ENCODE results near the gene URAD.

URAD gene

DNA sequence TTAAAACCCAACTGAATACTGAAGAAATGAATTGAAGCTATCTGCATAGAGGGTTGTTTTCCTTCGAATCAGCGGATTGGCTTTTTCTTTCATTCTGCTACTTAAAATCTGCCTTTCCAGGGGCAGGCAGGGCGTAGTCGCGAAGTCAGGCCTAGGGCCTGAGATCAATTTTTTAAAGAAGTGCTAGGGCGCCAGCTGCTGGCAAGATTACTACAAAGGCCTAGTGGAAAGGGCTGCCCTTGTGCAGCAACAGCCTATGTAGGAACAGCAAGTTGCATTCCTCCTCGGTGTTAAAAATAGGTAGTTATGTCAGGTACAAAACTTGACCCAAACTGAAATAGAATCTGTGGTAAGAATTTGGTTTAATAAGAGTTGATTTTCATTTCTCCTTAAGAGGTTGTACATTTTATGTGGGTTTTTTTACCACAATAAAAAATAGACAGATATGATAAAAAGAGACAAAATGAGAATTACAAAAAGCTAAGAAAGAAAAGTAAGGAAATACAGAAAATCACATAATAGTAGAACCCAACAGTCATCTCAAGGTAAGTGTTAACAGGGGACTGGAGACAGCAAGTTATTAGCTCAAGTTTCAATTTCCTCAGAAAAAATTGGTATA is 9.5 kb upstream of the URAD start:
- H3K9me3 ChIP-seq (ENCODE audit: control insufficient read depth, low read length) = no peaks in the 10 kb centered on the region
- peak overlapping the region; percentile 19 for H3K27ac ChIP-seq (ENCODE audit: low read depth, low read length, severe bottlenecking)
- no peaks in the 10 kb centered on the region for H3K36me3 ChIP-seq (ENCODE audit: control insufficient read depth, insufficient read depth, low read length)
- no peaks in the 10 kb centered on the region for H3K4me1 ChIP-seq (ENCODE audit: control insufficient read depth, insufficient read depth, low read length, poor library complexity, severe bottlenecking)
- WGBS, 2 experiments (ENCODE audit: insufficient coverage in 2 of 2) = 24 to 31% methylated on average over 5 of the region's 7 CpGs
- no peak overlapping the region for H3K4me3 ChIP-seq (ENCODE audit: extremely low read depth, insufficient read depth, low read length, poor library complexity, severe bottlenecking)

DNA sequence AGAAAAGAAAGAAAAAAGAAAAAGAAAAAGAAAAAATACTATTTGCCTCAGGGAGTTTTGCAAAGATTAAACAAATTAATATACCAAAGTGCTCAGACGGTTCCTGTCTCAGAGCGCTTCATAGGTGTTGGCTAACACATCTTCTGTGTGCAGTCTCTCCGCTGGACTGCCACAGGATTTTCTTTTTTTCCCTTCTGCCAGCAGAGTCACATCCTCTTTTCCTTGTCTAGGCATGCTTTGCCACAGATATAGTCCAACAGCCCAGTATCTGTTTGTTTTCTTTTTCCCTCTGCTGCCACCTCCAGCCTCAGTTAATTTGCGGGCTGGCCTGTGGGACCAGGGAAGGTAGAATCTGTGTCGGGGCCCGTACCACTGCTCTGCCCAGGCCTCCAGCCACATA is 3.4 kb upstream of the URAD start:
- H3K4me3 ChIP-seq (ENCODE audit: extremely low read depth, insufficient read depth, low read length, poor library complexity, severe bottlenecking) = no peak overlapping the region
- H3K36me3 ChIP-seq (ENCODE audit: control insufficient read depth, insufficient read depth, low read length) = no peaks in the 10 kb centered on the region
- 90 to 97% methylated on average over 3 to 4 of the region's 6 CpGs for WGBS, 2 experiments (ENCODE audit: insufficient coverage in 2 of 2)
- no peaks in the 10 kb centered on the region for H3K4me1 ChIP-seq (ENCODE audit: control insufficient read depth, insufficient read depth, low read length, poor library complexity, severe bottlenecking)
- no peaks in the 10 kb centered on the region for H3K9me3 ChIP-seq (ENCODE audit: control insufficient read depth, low read length)
- no peak overlapping the region for H3K27ac ChIP-seq (ENCODE audit: low read depth, low read length, severe bottlenecking)

DNA sequence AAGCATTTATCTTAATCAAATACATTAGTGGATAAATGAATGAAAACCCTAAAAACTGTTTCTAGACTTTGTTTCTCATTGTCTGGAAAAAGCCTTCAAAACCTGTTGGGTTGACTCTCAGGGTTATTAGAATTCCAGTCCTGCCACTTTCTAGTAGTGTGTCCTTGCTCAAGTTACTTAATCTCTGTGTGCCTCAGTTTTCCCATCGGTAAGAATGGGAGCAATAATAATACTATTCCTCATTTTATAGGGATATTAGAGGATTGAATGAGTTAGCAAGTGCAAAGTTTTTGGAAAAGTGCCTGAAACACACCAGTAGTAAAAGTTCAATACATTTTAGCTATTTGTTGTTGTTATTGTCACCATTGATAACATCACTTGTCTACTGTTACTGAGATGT is 2.9 kb downstream of the URAD start:
- no CpG with 5 or more reads among the region's 1 CpG for WGBS, 2 experiments (ENCODE audit: insufficient coverage in 2 of 2)
- no peak overlapping the region for H3K4me3 ChIP-seq (ENCODE audit: extremely low read depth, insufficient read depth, low read length, poor library complexity, severe bottlenecking)
- H3K4me1 ChIP-seq (ENCODE audit: control insufficient read depth, insufficient read depth, low read length, poor library complexity, severe bottlenecking) = no peaks in the 10 kb centered on the region
- no peaks in the 10 kb centered on the region for H3K36me3 ChIP-seq (ENCODE audit: control insufficient read depth, insufficient read depth, low read length)
- H3K27ac ChIP-seq (ENCODE audit: low read depth, low read length, severe bottlenecking) = no peak overlapping the region
- no peaks in the 10 kb centered on the region for H3K9me3 ChIP-seq (ENCODE audit: control insufficient read depth, low read length)

DNA sequence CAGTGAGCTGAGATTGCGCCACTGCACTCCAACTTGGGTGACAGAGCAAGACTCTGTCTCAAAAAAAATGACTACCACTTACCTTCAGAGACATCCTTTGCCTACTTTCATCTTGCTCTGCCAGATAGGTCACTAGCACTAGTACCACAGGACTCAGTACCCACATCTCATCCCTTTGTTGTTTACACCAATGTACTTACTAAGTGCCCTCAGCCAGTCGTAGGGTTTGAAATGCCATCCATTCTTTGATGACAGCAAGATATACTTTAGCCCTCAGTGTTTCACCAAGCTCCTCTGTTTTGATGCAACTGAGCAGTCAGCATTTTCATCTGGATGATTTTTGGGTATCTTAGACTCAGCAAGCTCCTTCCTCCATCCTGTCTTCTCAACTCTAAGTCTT is 6.1 kb downstream of the URAD start:
- Histone ChIP-seq H3K9me3 (ENCODE audit: control insufficient read depth, low read length) (no peaks in the 10 kb centered on the region), H3K4me3 (ENCODE audit: extremely low read depth, insufficient read depth, low read length, poor library complexity, severe bottlenecking) (no peak overlapping the region), H3K27ac (ENCODE audit: low read depth, low read length, severe bottlenecking) (no peak overlapping the region), H3K4me1 (ENCODE audit: control insufficient read depth, insufficient read depth, low read length, poor library complexity, severe bottlenecking) (no peaks in the 10 kb centered on the region), H3K36me3 (ENCODE audit: control insufficient read depth, insufficient read depth, low read length) (no peaks in the 10 kb centered on the region)
- WGBS, 2 experiments (ENCODE audit: insufficient coverage in 2 of 2) = 59 to 82% methylated on average over 2 of the region's 2 CpGs

DNA sequence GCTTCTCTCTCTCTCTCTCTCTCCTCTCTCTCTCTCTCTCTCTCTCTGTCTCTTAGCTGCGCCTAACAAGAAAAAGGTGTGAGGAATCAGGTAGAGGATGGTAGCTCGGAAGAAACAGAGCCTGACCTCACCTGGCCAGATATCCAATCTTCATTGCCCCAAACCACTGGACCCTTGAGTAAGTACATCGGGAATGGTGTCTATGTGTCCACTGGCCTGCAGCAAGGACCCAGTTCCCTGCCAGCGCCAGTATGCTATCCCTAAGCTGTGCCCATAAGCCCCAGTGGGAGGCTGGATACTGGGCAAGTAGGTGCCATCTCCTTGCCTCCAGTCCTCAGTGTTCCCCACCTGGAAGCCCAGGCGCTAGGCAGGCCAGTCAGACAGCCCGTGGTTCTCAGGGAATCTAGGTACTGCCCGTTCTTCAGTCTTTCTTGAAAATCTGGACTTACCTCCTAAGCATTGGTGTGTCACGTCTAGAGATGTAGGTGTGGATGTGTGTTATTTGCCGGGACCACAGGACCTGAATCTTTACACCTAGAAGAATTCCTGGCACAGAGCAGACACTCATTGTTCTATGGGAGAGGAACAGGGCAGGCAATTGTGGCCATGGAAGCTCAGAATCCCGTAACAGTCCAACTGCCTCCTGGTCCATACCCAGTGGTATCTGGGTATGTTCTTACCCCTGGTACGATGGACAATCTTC is 7.3 kb downstream of the URAD start:
- H3K36me3 ChIP-seq (ENCODE audit: control insufficient read depth, insufficient read depth, low read length) = no peaks in the 10 kb centered on the region
- H3K4me3 ChIP-seq (ENCODE audit: extremely low read depth, insufficient read depth, low read length, poor library complexity, severe bottlenecking) = no peak overlapping the region
- 15 to 27% methylated on average over 5 to 7 of the region's 11 CpGs for WGBS, 2 experiments (ENCODE audit: insufficient coverage in 2 of 2)
- no peaks in the 10 kb centered on the region for H3K4me1 ChIP-seq (ENCODE audit: control insufficient read depth, insufficient read depth, low read length, poor library complexity, severe bottlenecking)
- no peak overlapping the region for H3K27ac ChIP-seq (ENCODE audit: low read depth, low read length, severe bottlenecking)
- H3K9me3 ChIP-seq (ENCODE audit: control insufficient read depth, low read length) = no peaks in the 10 kb centered on the region

DNA sequence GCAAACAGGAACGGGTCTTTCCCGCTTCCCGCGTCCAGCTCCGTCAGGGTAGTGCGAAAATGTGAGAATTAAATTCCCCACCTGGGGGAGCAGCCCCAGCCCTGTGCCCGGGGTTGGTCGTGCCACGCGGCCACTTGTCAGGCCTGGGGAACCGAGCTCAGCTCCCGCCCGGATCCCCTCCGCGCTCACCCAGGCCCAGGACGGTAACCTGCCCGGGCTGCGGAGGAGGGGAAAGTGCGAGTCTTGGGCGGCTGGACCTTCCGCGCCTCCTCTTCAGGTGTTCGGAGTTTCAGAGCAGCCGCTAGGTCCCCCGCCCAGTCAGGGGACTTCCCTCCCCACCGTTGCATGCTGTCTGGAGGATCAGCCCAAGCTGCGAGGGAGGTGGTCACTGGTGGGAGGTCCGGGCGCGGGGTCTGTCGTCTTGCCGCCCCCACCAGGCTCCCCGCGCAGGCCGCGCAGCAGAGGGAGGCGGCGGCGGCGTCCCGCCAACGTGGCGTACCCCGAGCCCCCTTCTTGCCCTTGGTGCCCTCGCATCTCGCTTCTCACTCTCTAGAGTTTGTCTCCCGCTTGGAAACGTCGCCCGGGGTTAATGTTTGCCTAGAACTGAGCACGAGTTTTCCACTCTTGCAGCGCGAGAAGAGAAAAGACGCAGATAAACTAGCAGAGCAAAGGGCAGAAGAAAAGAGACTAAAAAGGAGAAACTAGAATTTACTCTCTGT is 8.1 kb downstream of the URAD start:
- WGBS, 2 experiments (ENCODE audit: insufficient coverage in 2 of 2) = 0 to 3% methylated on average over 33 to 42 of the region's 54 CpGs
- H3K4me1 ChIP-seq (ENCODE audit: control insufficient read depth, insufficient read depth, low read length, poor library complexity, severe bottlenecking) = no peaks in the 10 kb centered on the region
- H3K4me3 ChIP-seq (ENCODE audit: extremely low read depth, insufficient read depth, low read length, poor library complexity, severe bottlenecking) = no peak overlapping the region

DNA sequence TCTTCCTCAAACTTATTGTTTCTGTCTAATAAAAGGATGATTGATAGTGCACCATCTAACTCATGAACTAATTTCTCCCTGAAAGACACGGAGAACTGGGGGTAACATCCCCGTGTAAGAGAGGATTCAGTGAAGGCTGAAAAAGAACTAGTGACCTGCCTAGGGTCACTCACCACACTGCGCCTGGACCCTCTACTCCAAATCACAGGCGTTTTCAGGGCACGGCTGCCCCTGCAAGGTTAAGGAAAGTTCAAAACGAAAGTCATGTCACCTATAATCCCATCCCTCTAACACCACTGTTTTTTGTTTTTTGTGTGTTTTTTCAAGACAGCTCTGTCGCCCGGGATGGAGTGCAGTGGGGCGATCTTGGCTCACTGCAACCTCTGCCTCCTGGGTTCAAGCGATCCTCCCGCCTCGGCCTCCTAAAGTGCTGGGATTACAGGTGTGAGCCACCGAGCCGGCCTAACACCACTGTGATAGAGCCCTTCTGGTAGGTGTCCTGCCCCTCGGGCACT is 8.7 kb downstream of the URAD start:
- Histone ChIP-seq H3K4me3 (ENCODE audit: extremely low read depth, insufficient read depth, low read length, poor library complexity, severe bottlenecking) (no peak overlapping the region), H3K9me3 (ENCODE audit: control insufficient read depth, low read length) (no peaks in the 10 kb centered on the region), H3K36me3 (ENCODE audit: control insufficient read depth, insufficient read depth, low read length) (no peaks in the 10 kb centered on the region), H3K4me1 (ENCODE audit: control insufficient read depth, insufficient read depth, low read length, poor library complexity, severe bottlenecking) (no peaks in the 10 kb centered on the region), H3K27ac (ENCODE audit: low read depth, low read length, severe bottlenecking) (no peak overlapping the region)
- 4 to 8% methylated on average over 9 to 12 of the region's 15 CpGs for WGBS, 2 experiments (ENCODE audit: insufficient coverage in 2 of 2)

More for the DNA sequence above, 8.1 kb downstream of the URAD start:
- H3K27ac ChIP-seq (ENCODE audit: low read depth, low read length, severe bottlenecking) = no peak overlapping the region
- no peaks in the 10 kb centered on the region for H3K9me3 ChIP-seq (ENCODE audit: control insufficient read depth, low read length)
- no peaks in the 10 kb centered on the region for H3K36me3 ChIP-seq (ENCODE audit: control insufficient read depth, insufficient read depth, low read length)

DNA sequence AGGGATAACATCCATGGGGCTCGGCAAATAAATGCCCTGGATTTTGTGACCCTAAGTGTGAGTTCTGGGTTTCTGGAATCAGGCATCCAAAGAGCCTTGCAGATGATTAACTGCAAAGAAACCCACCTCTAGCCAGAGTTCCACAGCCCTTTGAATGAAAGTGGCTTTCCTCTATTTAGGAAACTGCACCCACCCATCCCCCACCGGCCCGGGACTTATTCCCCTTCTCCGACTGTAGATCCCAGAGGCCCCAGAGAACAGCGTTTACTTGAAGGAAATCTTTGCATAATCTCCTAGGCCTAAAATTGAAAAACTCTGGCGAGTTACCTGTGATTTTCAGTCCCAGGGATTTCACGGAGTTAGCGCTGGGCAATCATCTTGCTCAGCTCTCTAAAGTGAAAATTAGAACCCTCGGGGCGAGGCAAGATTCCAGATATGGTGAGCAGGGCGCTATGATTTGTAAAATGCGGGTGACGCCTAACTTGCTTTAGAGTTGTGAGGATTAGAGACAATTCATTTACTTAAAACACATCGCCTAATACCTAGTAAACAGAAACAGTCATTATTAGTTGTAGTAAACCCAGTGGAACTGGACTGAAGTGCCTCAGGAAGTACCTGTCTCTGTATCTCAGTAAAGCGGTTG is 9.4 kb downstream of the URAD start:
- 0 to 2% methylated on average over 9 to 11 of the region's 15 CpGs for WGBS, 2 experiments (ENCODE audit: insufficient coverage in 2 of 2)
- H3K27ac ChIP-seq (ENCODE audit: low read depth, low read length, severe bottlenecking) = no peak overlapping the region
- no peaks in the 10 kb centered on the region for H3K9me3 ChIP-seq (ENCODE audit: control insufficient read depth, low read length)
- H3K36me3 ChIP-seq (ENCODE audit: control insufficient read depth, insufficient read depth, low read length) = no peaks in the 10 kb centered on the region
- H3K4me3 ChIP-seq (ENCODE audit: extremely low read depth, insufficient read depth, low read length, poor library complexity, severe bottlenecking) = peak overlapping the region; percentile 8
- no peaks in the 10 kb centered on the region for H3K4me1 ChIP-seq (ENCODE audit: control insufficient read depth, insufficient read depth, low read length, poor library complexity, severe bottlenecking)

DNA sequence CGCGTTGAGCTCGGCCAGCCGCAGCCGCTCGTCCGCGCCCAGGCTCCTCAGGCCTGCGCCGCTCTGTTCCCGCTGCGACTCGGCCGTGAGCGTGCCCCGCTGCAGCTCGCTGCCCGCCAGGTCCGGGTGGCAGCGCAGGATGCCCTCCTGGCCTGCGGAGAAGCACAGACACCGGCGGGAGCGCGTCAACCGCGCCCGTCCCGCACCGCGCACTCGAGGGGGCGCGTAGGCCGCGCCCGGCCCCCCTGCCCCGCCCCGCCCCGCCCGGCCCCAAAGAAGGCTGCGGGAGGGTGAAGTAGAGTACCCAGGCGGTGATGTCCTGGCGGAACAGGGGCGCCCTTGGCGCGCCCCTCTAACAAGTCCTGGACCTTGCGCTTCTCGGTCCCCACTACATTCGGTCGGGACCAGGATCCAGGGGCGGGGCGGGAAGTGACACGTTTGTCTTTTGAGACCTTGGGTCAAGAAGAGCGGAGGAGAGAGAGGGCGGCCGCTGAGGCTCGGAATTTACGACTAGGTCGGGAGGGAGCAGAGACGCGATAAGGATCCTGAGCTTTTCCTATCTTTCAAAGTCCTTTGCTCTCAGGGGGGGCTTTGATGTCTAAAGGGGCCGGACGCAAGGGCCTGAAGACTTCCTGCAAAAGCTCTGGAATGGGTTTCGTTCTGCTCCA is 10.1 kb downstream of the URAD start:
- Histone ChIP-seq H3K4me1 (ENCODE audit: control insufficient read depth, insufficient read depth, low read length, poor library complexity, severe bottlenecking) (no peaks in the 10 kb centered on the region), H3K27ac (ENCODE audit: low read depth, low read length, severe bottlenecking) (no peak overlapping the region), H3K4me3 (ENCODE audit: extremely low read depth, insufficient read depth, low read length, poor library complexity, severe bottlenecking) (peak overlapping the region; percentile 14), H3K36me3 (ENCODE audit: control insufficient read depth, insufficient read depth, low read length) (no peaks in the 10 kb centered on the region), H3K9me3 (ENCODE audit: control insufficient read depth, low read length) (no peaks in the 10 kb centered on the region)
- 1% methylated on average over 40 to 48 of the region's 65 CpGs for WGBS, 2 experiments (ENCODE audit: insufficient coverage in 2 of 2)
